Measurements from ENCODE around the gene BST2. TPM values are rescaled to one million over a fixed set of nuclear protein-coding genes. Genes with fewer than 3 reads are reported as not detected.

BST2 gene
- total and polyA plus RNA-seq, 10 of the 15 experiments (the other 5 are each of a cell fraction or from before 2014, with no cell fraction given): 16.6 to 372 (median 264) TPM

- TF ChIP-seq E2F8 (IDR thresholded peaks at IDR 0.05; ENCODE audit: low read depth, partially characterized antibody): no peak
- no peak for TF ChIP-seq RELA (IDR thresholded peaks at IDR 0.05; ENCODE audit: borderline replicate concordance, partially characterized antibody)
- peak; percentile 56; the same call in 1 of the 2 replicates for TF ChIP-seq BACH1 (IDR thresholded peaks at IDR 0.05; ENCODE audit: borderline replicate concordance)
- TF ChIP-seq HDAC2 (IDR thresholded peaks at IDR 0.05): no peak
- peak; percentile 88 for TF ChIP-seq NFYB (IDR thresholded peaks at IDR 0.05; ENCODE audit: insufficient read depth, low read depth, low read length)
- TF ChIP-seq FOXM1 (IDR thresholded peaks at IDR 0.05; ENCODE audit: low read depth, low read length): no peak
- no peak; the same call in 1 of the 2 replicates for TF ChIP-seq NKRF (conservative IDR thresholded peaks at IDR 0.05)
- TF ChIP-seq WRNIP1 (IDR thresholded peaks at IDR 0.05; ENCODE audit: borderline replicate concordance, low read depth, low read length): no peak
- no peak for TF ChIP-seq CUX1 (IDR thresholded peaks at IDR 0.05; ENCODE audit: insufficient replicate concordance, low read depth, low read length)
- TF ChIP-seq IRF4 (IDR thresholded peaks at IDR 0.05; ENCODE audit: low read depth, low read length): peak; percentile 38; the same call in 1 of the 2 replicates
- no peak for TF ChIP-seq KDM1A (IDR thresholded peaks at IDR 0.05; ENCODE audit: borderline replicate concordance)
- TF ChIP-seq PBX3 (IDR thresholded peaks at IDR 0.05; ENCODE audit: insufficient replicate concordance, low read depth, low read length): peak; percentile 27
- TF ChIP-seq ATF7 (IDR thresholded peaks at IDR 0.05; ENCODE audit: low read depth): 0 out of 2 replicates have a peak, but pooled peaks have one; percentile 15
- TF ChIP-seq ESRRA (IDR thresholded peaks at IDR 0.05; ENCODE audit: low read length): no peak
- no peak for TF ChIP-seq ZNF217 (IDR thresholded peaks at IDR 0.05)
- no peak for TF ChIP-seq RBBP5 (conservative IDR thresholded peaks at IDR 0.05)
- TF ChIP-seq ASH2L (IDR thresholded peaks at IDR 0.05; ENCODE audit: borderline replicate concordance, low read depth): no peak
- no peak; the same call in 1 of the 2 replicates for TF ChIP-seq ZNF207 (IDR thresholded peaks at IDR 0.05; ENCODE audit: borderline replicate concordance)
- 0 out of 2 replicates have a peak, but pooled peaks have one; percentile 13 for TF ChIP-seq NBN (IDR thresholded peaks at IDR 0.05)
These were observed at the start of gene BST2 (continued) for GRCh38 chr19:17405250-17406045.
